ENCODE measurements around the gene SPOCK2. TPM values are rescaled to one million over a fixed set of nuclear protein-coding genes. Genes with fewer than 3 reads are reported as not detected.

The SPOCK2 gene
- total RNA-seq, 1 donor = 0.36 TPM

DNA sequence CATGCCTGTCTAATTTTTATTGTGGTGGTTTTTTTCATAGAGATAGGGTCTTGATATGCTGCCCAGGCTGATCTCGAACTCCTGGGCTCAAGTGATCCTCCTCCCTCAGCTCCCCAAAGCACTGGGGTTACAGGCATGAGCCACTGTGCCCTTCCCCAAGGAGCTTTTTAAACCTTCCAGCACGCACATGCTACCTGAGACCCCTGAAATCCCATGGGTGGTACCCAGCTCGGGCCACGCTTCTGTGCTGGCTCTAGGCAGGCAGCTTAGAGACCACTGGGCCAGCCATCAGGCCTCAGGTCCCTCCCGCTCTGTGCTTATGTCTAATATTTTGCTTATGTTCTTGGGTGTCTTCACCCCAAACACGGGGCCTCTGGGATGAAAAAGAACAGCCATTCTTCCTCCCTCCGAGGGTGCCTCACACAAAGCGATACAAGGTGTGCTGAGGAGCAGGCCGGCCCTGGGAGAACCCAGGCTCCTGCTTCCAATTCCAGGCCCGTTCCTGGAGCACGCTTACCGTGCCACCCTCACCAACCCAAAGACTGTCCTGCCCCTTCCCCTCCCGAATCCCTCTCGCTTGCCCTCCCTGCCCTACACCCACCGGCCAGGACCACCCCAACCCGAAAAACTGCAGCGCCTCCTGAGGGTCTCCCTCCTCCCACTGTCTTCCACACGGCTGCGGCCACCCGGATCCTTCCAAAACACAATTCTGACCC lies 10.9 kb downstream of the SPOCK2 start:
- TF ChIP-seq, protein P1, sequence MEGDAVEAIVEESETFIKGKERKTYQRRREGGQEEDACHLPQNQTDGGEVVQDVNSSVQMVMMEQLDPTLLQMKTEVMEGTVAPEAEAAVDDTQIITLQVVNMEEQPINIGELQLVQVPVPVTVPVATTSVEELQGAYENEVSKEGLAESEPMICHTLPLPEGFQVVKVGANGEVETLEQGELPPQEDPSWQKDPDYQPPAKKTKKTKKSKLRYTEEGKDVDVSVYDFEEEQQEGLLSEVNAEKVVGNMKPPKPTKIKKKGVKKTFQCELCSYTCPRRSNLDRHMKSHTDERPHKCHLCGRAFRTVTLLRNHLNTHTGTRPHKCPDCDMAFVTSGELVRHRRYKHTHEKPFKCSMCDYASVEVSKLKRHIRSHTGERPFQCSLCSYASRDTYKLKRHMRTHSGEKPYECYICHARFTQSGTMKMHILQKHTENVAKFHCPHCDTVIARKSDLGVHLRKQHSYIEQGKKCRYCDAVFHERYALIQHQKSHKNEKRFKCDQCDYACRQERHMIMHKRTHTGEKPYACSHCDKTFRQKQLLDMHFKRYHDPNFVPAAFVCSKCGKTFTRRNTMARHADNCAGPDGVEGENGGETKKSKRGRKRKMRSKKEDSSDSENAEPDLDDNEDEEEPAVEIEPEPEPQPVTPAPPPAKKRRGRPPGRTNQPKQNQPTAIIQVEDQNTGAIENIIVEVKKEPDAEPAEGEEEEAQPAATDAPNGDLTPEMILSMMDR (IDR thresholded peaks at IDR 0.05; ENCODE audit: insufficient read depth, low read length) = no peak
- H3K4me3 ChIP-seq (ENCODE audit: low read depth, low read length) = no peak overlapping the region
- DNase-seq (ENCODE audit: low read depth) = no peak

- TF ChIP-seq, protein P1 (IDR thresholded peaks at IDR 0.05; ENCODE audit: insufficient read depth, low read length) = no peak
- DNase-seq (ENCODE audit: low read depth) = no peak
- no peak overlapping the region for H3K4me3 ChIP-seq (ENCODE audit: low read depth, low read length)
Measured at GRCh38 chr10:72076756-72077155, 11.6 kb downstream of the SPOCK2 start.

DNA sequence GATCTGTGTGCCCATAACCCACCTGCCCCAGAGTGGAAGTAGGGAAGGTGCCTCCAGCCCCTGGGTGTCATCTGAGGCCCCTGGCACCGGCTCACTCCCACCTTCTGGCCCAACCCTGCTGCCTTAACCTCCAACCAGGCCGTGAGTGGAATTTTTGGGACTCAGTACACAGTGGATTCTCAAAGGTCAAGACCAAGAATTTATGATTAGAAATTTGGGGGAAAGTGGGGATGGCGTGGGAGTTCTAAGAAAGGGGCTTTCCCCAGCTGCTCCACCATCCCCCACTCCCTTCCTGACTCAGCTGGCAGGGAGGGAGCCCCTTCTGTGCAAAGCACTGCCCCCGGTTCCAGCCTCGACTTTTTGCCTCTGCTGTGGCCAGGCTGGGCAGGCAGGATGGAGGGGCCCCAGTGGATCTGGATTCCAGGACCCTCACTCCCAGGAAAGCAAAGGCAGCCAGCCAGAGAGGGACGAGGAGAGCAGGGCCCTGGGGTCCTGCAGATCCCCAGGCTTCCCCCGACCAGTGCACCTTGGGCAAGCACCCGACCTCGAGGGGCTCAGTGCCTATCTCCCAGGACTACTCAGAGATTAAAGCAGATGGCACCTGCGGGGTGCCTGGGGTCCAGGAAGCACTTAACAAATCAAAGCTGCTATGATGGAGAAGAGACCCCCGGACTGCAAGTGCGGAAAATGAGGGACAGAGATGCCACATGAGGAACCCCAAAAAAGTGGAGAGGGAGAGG lies 12.8 kb downstream of the SPOCK2 start:
- TF ChIP-seq, protein P1 (IDR thresholded peaks at IDR 0.05; ENCODE audit: insufficient read depth, low read length) = no peak
- no peak overlapping the region for H3K4me3 ChIP-seq (ENCODE audit: low read depth, low read length)
- DNase-seq (ENCODE audit: low read depth) = no peak

DNA sequence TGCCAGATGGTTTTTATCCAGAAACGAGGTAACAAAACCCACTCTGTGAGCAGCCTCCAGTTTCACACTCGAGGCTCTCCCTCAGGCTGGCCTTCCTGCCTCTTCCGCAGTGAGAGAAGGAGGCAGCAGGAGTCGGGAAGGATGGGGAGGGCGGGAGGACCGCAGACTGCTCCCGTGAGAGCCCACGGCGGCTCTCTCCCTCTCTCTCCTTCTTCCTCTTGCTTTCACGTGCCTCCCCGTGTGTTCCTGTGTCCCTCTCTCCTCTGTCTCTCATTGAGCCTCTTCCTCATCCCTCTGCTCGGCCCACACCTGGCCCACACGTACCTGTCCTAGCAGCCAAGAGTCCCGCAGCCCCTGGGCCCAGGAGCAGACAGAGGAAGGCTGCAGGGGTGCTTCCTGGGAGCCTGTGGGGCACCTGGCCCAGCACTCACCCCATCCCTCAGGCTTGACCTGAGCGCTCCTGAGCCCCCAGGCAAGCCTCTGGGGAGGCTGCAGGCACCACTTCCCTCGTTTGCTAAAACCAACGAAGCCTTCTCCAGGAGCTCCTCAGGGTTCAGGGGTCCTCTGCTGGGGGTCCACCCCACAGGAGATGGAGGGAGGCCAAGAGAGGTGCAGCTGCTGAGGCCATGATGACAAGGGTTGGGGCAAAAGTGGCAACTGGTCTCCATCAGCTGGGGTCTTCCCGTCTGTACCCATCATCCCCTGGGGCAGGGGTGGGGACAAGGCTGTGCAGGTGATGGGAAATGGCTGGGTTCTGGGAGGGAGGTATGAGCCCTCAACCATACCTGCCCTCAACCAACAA lies 13.6 kb downstream of the SPOCK2 start:
- DNase-seq (ENCODE audit: low read depth) = no peak
- TF ChIP-seq, protein P1 (IDR thresholded peaks at IDR 0.05; ENCODE audit: insufficient read depth, low read length) = no peak
- H3K4me3 ChIP-seq (ENCODE audit: low read depth, low read length) = no peak overlapping the region

GRCh38 chr10:72073708-72074573 lies 14.4 kb downstream of the SPOCK2 start:
- TF ChIP-seq, protein P1 (IDR thresholded peaks at IDR 0.05; ENCODE audit: insufficient read depth, low read length) = no peak
- DNase-seq (ENCODE audit: low read depth) = no peak
- no peak overlapping the region for H3K4me3 ChIP-seq (ENCODE audit: low read depth, low read length)

DNA sequence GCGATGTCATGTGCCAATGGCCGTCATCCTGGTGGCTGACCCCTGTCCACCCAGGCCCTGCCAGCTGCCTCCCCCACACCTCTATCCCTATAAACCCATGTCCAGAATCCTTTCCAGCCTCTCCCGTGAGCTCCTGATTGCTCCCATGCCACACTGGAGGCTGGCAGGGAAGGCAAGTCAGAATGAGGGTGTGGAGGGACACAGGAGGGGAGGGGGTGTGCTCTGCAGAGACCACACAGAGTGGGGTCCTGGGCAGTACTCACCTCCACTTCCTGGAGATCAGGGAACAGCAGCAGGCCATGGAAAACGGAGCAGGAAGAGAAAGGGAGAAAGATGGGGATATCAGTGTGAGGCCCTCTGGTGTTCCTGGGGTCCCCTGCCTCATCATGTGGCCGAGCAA lies 15.7 kb downstream of the SPOCK2 start:
- no peak overlapping the region for H3K4me3 ChIP-seq (ENCODE audit: low read depth, low read length)
- DNase-seq (ENCODE audit: low read depth) = no peak
- TF ChIP-seq, protein P1 (IDR thresholded peaks at IDR 0.05; ENCODE audit: insufficient read depth, low read length) = no peak
